HepG2 (cell line): ENCODE data around the gene ABTB2. TPM values are rescaled to one million over a fixed set of nuclear protein-coding genes. Genes with fewer than 3 reads are reported as not detected.

ENCODE experiments used
- CBX1 ChIP-seq: IDR thresholded peaks from one replicate; pipeline ENCODE4 v1.6.1; 2016; ENCODE audit warnings: antibody characterized with exemption, low read depth
- ETV5 ChIP-seq: IDR thresholded peaks from 2 replicates; pipeline ENCODE4 v1.6.1; 2018; ENCODE audit warnings: missing biosample characterization, missing genetic modification reagents, inconsistent platforms, borderline replicate concordance
- KMT2A ChIP-seq: sonication (generic); formaldehyde crosslinking; IDR thresholded peaks from 2 replicates; pipeline ENCODE4 v1.4.0; 2020; ENCODE audit warnings: missing genetic modification reagents
- SAP130 ChIP-seq: IDR thresholded peaks from 2 replicates; pipeline ENCODE4 v1.6.1; 2016; ENCODE audit warnings: low read depth
- TAF1 ChIP-seq: sonication (generic); formaldehyde crosslinking; IDR thresholded peaks from 2 replicates; pipeline ENCODE4 v1.4.0; 2020; ENCODE audit warnings: missing genetic modification reagents
- ZBTB38 ChIP-seq: sonication (generic); formaldehyde crosslinking; IDR thresholded peaks from 2 replicates; pipeline ENCODE4 v1.5.1; 2020; ENCODE audit warnings: mild to moderate bottlenecking, missing genetic modification reagents
- ZNF136 ChIP-seq: sonication (generic); formaldehyde crosslinking; IDR thresholded peaks from 2 replicates; pipeline ENCODE4 v1.8.1; 2022; ENCODE audit warnings: low read depth, mild to moderate bottlenecking, moderate library complexity, missing genetic modification reagents
- ZNF33A ChIP-seq: sonication (generic); formaldehyde crosslinking; IDR thresholded peaks from 2 replicates; pipeline ENCODE4 v1.5.1; 2020; ENCODE audit warnings: missing genetic modification reagents, mild to moderate bottlenecking, moderate library complexity, borderline replicate concordance
- ZNF558 ChIP-seq: sonication (generic); formaldehyde crosslinking; IDR thresholded peaks from 2 replicates; pipeline ENCODE4 v1.9.0; 2022; ENCODE audit warnings: mild to moderate bottlenecking, missing genetic modification reagents, borderline replicate concordance
- ZNF740 ChIP-seq: sonication (generic); formaldehyde crosslinking; IDR thresholded peaks from 2 replicates; pipeline ENCODE4 v1.4.0; 2020; ENCODE audit warnings: missing genetic modification reagents
- ZNF777 ChIP-seq: sonication (generic); formaldehyde crosslinking; IDR thresholded peaks from 2 replicates; pipeline ENCODE4 v1.4.0; 2020; ENCODE audit warnings: missing genetic modification reagents
- ZNF891 ChIP-seq: sonication (generic); formaldehyde crosslinking; IDR thresholded peaks from 2 replicates; pipeline ENCODE4 v1.5.0; 2020; ENCODE audit warnings: mild to moderate bottlenecking, missing genetic modification reagents
- polyA plus RNA-seq, 8 experiments: library from polyadenylated mRNA; depleted of rRNA in 3 of 8; stranded (reverse) in 7 of 8; unstranded in 1 of 8; fragments of >200 nt; fragmentation: Illumina TruSeq in 4 of 8; extraction: Trizol in 4 of 8; gene quantifications; 2 replicates each; pipeline versions ENCODE4 v1.2.1 to v1.2.3, GENCODE V29; 2011 to 2016; ENCODE audit warnings: low read depth in 4 of 8, missing spikeins in 1 of 8, mixed read lengths in 1 of 8; ENCODE audit not compliant: insufficient read depth in 1 of 8
- total RNA-seq, 5 experiments: library from RNA; depleted of rRNA; stranded (reverse); fragments of >200 nt; fragmentation: Illumina TruSeq; extraction: Trizol; gene quantifications; 2 replicates each; pipeline ENCODE4 v1.2.3, GENCODE V29; 2016; ENCODE audit warnings: low read depth in 1 of 5
- TF ChIP-seq, protein P1 (sequence below): sonication (generic); formaldehyde crosslinking; IDR thresholded peaks from 2 replicates; pipeline ENCODE4 v1.4.0; 2020; ENCODE audit warnings: missing genetic modification reagents
- TF ChIP-seq, protein P2 (sequence below): sonication (generic); formaldehyde crosslinking; IDR thresholded peaks from 2 replicates; pipeline ENCODE4 v1.4.0; 2020; ENCODE audit warnings: low read depth, missing genetic modification reagents
- TF ChIP-seq, protein P3 (sequence below): IDR thresholded peaks from 2 replicates; pipeline ENCODE4 v1.6.1; 2016

Gene ABTB2
- total and polyA plus RNA-seq, 2 of the 13 experiments (the other 11 are each of a cell fraction or from before 2014, with no cell fraction given) = 5.1 to 15.4 TPM

DNA sequence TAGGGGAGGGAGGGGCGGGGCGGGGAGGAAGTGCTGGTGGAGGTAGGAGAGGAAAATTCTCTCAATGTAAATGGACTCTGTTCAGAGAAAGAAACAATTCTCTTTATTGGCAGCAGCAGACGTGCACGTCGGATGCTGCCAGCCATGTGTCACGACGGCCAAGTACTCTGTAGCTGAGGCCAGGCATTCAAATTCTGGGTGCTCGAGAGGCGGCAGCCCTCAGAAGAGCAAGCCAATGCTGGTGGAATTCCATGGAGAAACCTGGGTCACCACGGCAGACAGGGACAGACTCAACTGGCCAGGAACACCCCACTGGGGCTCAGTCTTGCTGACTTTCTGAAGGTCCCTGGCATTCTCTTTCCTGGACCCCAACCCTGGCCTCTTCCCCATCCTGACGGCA is 90.8 kb downstream of the ABTB2 start (continued):
- TF ChIP-seq ZNF33A (CRISPR knock-in tag) = no peak
- TF ChIP-seq, protein P1, sequence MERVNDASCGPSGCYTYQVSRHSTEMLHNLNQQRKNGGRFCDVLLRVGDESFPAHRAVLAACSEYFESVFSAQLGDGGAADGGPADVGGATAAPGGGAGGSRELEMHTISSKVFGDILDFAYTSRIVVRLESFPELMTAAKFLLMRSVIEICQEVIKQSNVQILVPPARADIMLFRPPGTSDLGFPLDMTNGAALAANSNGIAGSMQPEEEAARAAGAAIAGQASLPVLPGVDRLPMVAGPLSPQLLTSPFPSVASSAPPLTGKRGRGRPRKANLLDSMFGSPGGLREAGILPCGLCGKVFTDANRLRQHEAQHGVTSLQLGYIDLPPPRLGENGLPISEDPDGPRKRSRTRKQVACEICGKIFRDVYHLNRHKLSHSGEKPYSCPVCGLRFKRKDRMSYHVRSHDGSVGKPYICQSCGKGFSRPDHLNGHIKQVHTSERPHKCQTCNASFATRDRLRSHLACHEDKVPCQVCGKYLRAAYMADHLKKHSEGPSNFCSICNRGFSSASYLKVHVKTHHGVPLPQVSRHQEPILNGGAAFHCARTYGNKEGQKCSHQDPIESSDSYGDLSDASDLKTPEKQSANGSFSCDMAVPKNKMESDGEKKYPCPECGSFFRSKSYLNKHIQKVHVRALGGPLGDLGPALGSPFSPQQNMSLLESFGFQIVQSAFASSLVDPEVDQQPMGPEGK = peak; percentile 27; the same call in 1 of the 2 replicates
- peak; percentile 30; the same call in 1 of the 2 replicates for TF ChIP-seq ZNF777 (CRISPR knock-in tag)
- no peak for TF ChIP-seq ZNF136 (CRISPR knock-in tag)
- no peak for TF ChIP-seq ZNF740 (CRISPR knock-in tag)
- TF ChIP-seq TAF1 (CRISPR knock-in tag) = no peak
- TF ChIP-seq, protein P2, sequence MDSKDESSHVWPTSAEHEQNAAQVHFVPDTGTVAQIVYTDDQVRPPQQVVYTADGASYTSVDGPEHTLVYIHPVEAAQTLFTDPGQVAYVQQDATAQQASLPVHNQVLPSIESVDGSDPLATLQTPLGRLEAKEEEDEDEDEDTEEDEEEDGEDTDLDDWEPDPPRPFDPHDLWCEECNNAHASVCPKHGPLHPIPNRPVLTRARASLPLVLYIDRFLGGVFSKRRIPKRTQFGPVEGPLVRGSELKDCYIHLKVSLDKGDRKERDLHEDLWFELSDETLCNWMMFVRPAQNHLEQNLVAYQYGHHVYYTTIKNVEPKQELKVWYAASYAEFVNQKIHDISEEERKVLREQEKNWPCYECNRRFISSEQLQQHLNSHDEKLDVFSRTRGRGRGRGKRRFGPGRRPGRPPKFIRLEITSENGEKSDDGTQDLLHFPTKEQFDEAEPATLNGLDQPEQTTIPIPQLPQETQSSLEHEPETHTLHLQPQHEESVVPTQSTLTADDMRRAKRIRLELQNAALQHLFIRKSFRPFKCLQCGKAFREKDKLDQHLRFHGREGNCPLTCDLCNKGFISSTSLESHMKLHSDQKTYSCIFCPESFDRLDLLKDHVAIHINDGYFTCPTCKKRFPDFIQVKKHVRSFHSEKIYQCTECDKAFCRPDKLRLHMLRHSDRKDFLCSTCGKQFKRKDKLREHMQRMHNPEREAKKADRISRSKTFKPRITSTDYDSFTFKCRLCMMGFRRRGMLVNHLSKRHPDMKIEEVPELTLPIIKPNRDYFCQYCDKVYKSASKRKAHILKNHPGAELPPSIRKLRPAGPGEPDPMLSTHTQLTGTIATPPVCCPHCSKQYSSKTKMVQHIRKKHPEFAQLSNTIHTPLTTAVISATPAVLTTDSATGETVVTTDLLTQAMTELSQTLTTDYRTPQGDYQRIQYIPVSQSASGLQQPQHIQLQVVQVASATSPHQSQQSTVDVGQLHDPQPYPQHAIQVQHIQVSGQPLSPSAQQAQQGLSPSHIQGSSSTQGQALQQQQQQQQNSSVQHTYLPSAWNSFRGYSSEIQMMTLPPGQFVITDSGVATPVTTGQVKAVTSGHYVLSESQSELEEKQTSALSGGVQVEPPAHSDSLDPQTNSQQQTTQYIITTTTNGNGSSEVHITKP (CRISPR knock-in tag) = no peak
- no peak for TF ChIP-seq ZNF891 (CRISPR knock-in tag)
- TF ChIP-seq SAP130 (CRISPR knock-in tag) = peak; percentile 48; the same call in 1 of the 2 replicates
- TF ChIP-seq ZBTB38 = peak; percentile 74; the same call in 1 of the 2 replicates
- peak; percentile 40 for TF ChIP-seq CBX1
- TF ChIP-seq, protein P3, sequence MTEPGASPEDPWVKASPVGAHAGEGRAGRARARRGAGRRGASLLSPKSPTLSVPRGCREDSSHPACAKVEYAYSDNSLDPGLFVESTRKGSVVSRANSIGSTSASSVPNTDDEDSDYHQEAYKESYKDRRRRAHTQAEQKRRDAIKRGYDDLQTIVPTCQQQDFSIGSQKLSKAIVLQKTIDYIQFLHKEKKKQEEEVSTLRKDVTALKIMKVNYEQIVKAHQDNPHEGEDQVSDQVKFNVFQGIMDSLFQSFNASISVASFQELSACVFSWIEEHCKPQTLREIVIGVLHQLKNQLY (CRISPR knock-in tag) = 0 out of 2 replicates have a peak, but pooled peaks have one; percentile 25
- TF ChIP-seq ZNF558 (CRISPR knock-in tag) = no peak
- TF ChIP-seq KMT2A (CRISPR knock-in tag) = no peak
- 0 out of 2 replicates have a peak, but pooled peaks have one; percentile 21 for TF ChIP-seq ETV5 (CRISPR knock-in tag)
